IMR-90 (cell line): ENCODE results near the gene FN3KRP. TPM values are rescaled to one million over a fixed set of nuclear protein-coding genes. Genes with fewer than 3 reads are reported as not detected.

Source experiments
- ATAC-seq: fragments of 200-7000 bp; cut with Tn5 transposase; 2 replicates; pipeline ENCODE4 v1.9.1; 2020; ENCODE audit warnings: low read depth, mild to moderate bottlenecking, moderate library complexity
- BruUV-seq: library from RNA; stranded (reverse); fragments of 400-500 nt; replicated peaks from 2 replicates; lab custom pipeline; 2021; lab: Mats Ljungman, UMichigan
- CTCF ChIA-PET: fragments of 300-600 bp; formaldehyde crosslinking; extraction: SDS; loops from one replicate; lab custom pipeline; 2021; ENCODE audit warnings: antibody characterized with exemption; lab: Yijun Ruan, JAX
- POLR2A ChIA-PET: fragments of 300-600 bp; sonication (Branson Sonifier 250); formaldehyde crosslinking; loops from one replicate; lab custom pipeline; 2022; ENCODE audit warnings: antibody characterized with exemption; ENCODE audit not compliant: unreplicated experiment; lab: Charles Lee
- DNase-seq: peaks from one replicate; pipeline ENCODE4 v3.0.0; 2013
- H2AFZ ChIP-seq: replicated peaks from 2 replicates; pipeline ENCODE3; 2013; ENCODE audit warnings: low read length, mild to moderate bottlenecking; ENCODE audit not compliant: poor library complexity
- H2AK5ac ChIP-seq: 2 replicates; pipeline ENCODE4 v1.6.1; 2013; ENCODE audit warnings: low read depth, low read length, inconsistent platforms
- H2AK9ac ChIP-seq: replicated peaks from 2 replicates; pipeline ENCODE3; 2013; ENCODE audit warnings: mild to moderate bottlenecking, low read depth, low read length, moderate library complexity; ENCODE audit not compliant: poor library complexity
- H2BK120ac ChIP-seq: 2 replicates; pipeline ENCODE4 v1.6.1; 2013; ENCODE audit warnings: low read depth, low read length, inconsistent platforms
- H2BK15ac ChIP-seq: 3 replicates; pipeline ENCODE4 v1.6.1; 2013; ENCODE audit warnings: low read depth, low read length, inconsistent platforms
- H2BK20ac ChIP-seq: 2 replicates; pipeline ENCODE4 v1.6.1; 2013; ENCODE audit warnings: low read depth, mild to moderate bottlenecking, inconsistent platforms, low read length, moderate library complexity
- H2BK5ac ChIP-seq: 2 replicates; pipeline ENCODE4 v1.6.1; 2013; ENCODE audit warnings: mild to moderate bottlenecking, low read depth, low read length, inconsistent platforms; ENCODE audit not compliant: poor library complexity, severe bottlenecking
- H3K14ac ChIP-seq: replicated peaks from 2 replicates; pipeline ENCODE4 v1.6.1; 2013; ENCODE audit warnings: low read depth, low read length, inconsistent platforms
- H3K18ac ChIP-seq: 2 replicates; pipeline ENCODE4 v1.6.1; 2013; ENCODE audit warnings: low read depth, low read length, control low read depth
- H3K23ac ChIP-seq: 2 replicates; pipeline ENCODE4 v1.6.1; 2013; ENCODE audit warnings: low read depth, low read length, inconsistent platforms
- H3K27ac ChIP-seq: 2 replicates; pipeline ENCODE4 v1.5.1; 2013; ENCODE audit warnings: mild to moderate bottlenecking, control low read depth, low read length; ENCODE audit not compliant: insufficient read depth
- H3K27me3 ChIP-seq: 2 replicates; pipeline ENCODE4 v1.6.1; 2013; ENCODE audit warnings: low read length; ENCODE audit not compliant: control insufficient read depth, insufficient read depth
- H3K36me3 ChIP-seq: 2 replicates; pipeline ENCODE4 v1.6.1; 2013; ENCODE audit warnings: low read length, mixed read lengths; ENCODE audit not compliant: control insufficient read depth, insufficient read depth
- H3K4ac ChIP-seq: 2 replicates; pipeline ENCODE4 v1.6.1; 2013; ENCODE audit warnings: low read depth, low read length, inconsistent platforms
- H3K4me1 ChIP-seq: 2 replicates; pipeline ENCODE4 v1.6.1; 2013; ENCODE audit warnings: low read length, mixed read lengths; ENCODE audit not compliant: control insufficient read depth, insufficient read depth
- H3K4me2 ChIP-seq: 2 replicates; pipeline ENCODE4 v1.6.1; 2013; ENCODE audit warnings: low read depth, mild to moderate bottlenecking, control low read depth, low read length, moderate library complexity
- H3K4me3 ChIP-seq: 2 replicates; pipeline ENCODE4 v1.5.1; 2013; ENCODE audit warnings: low read depth, mild to moderate bottlenecking, control low read depth, low read length, moderate library complexity; ENCODE audit not compliant: insufficient read depth
- H3K56ac ChIP-seq: 2 replicates; pipeline ENCODE4 v1.6.1; 2013; ENCODE audit warnings: low read length, inconsistent platforms; ENCODE audit not compliant: insufficient read depth; ENCODE audit errors: extremely low read depth
- H3K79me1 ChIP-seq, 2 experiments: 2 replicates each; pipeline ENCODE4 v1.6.1; 2013; ENCODE audit warnings: low read length in 2 of 2, inconsistent platforms in 1 of 2, low read depth in 1 of 2
- H3K9ac ChIP-seq: 2 replicates; pipeline ENCODE4 v1.6.1; 2013; ENCODE audit warnings: low read depth, low read length, control low read depth
- H3K9me1 ChIP-seq: 2 replicates; pipeline ENCODE4 v1.6.1; 2013; ENCODE audit warnings: low read length, inconsistent platforms; ENCODE audit not compliant: insufficient read depth
- H3K9me3 ChIP-seq: 2 replicates; pipeline ENCODE4 v1.6.1; 2013; ENCODE audit warnings: low read length; ENCODE audit not compliant: control insufficient read depth, insufficient read depth
- H4K20me1 ChIP-seq: 2 replicates; pipeline ENCODE4 v1.6.1; 2013; ENCODE audit warnings: low read length, inconsistent platforms; ENCODE audit not compliant: insufficient read depth
- H4K5ac ChIP-seq: 2 replicates; pipeline ENCODE4 v1.6.1; 2013; ENCODE audit warnings: mild to moderate bottlenecking, low read depth, low read length, control low read depth
- H4K8ac ChIP-seq, 2 experiments: 2 replicates each; pipeline ENCODE4 v1.6.1; 2013; ENCODE audit warnings: low read depth in 2 of 2, low read length in 2 of 2, control low read depth in 1 of 2, inconsistent platforms in 1 of 2
- H4K91ac ChIP-seq: 2 replicates; pipeline ENCODE4 v1.6.1; 2013; ENCODE audit warnings: low read depth, low read length, inconsistent platforms; ENCODE audit not compliant: insufficient read depth
- CEBPB ChIP-seq: IDR thresholded peaks from 2 replicates; pipeline ENCODE4 v1.6.1; 2012; ENCODE audit warnings: low read depth, low read length, improper control_type of control experiment
- NFE2L2 ChIP-seq: fragments of 150-350 bp; IDR thresholded peaks from 2 replicates; pipeline ENCODE4 v1.6.1; 2016; ENCODE audit warnings: low read depth, mild to moderate bottlenecking, low read length
- POLR2A ChIP-seq: IDR thresholded peaks from 2 replicates; pipeline ENCODE4 v1.6.1; 2012; ENCODE audit warnings: mild to moderate bottlenecking, low read depth, low read length
- RAD21 ChIP-seq: IDR thresholded peaks from 2 replicates; pipeline ENCODE4 v1.6.1; 2012; ENCODE audit warnings: low read length, improper control_type of control experiment
- RCOR1 ChIP-seq: IDR thresholded peaks from 2 replicates; pipeline ENCODE4 v1.6.1; 2012; ENCODE audit warnings: mild to moderate bottlenecking, low read length, improper control_type of control experiment; ENCODE audit not compliant: insufficient replicate concordance
- RFX5 ChIP-seq: IDR thresholded peaks from 2 replicates; pipeline ENCODE4 v1.8.0; 2012; ENCODE audit warnings: low read depth, mild to moderate bottlenecking, low read length, moderate library complexity
- SMC3 ChIP-seq: fragments of 150-350 bp; IDR thresholded peaks from 2 replicates; pipeline ENCODE4 v1.6.1; 2016; ENCODE audit warnings: low read depth, mild to moderate bottlenecking, antibody characterized with exemption, low read length, moderate library complexity
- WGBS, 2 experiments: methylation state at CpG; one replicate each; pipeline versions ENCODE4 v1.1.5 to v1.1.7; 2013; ENCODE audit warnings: missing lambda C conversion rate in 2 of 2; ENCODE audit not compliant: insufficient read length in 1 of 2; ENCODE audit errors: extremely low coverage in 2 of 2; 5-methylcytosine and 5-hydroxymethylcytosine counted together
- dilution Hi-C: fragments of 300-500 bp; cut with HindIII; formaldehyde crosslinking; loops from one replicate; pipeline ENCODE4 v1.14.3; 2018; ENCODE audit warnings: low sequenced_read_pairs; ENCODE audit not compliant: unreplicated experiment
- in situ Hi-C: fragments of 300-500 bp; cut with MboI; formaldehyde crosslinking; loops from 3 replicates; pipeline ENCODE4 v1.14.3; 2019; ENCODE audit warnings: low sequenced_read_pairs, inconsistent platforms, mixed read lengths
- intact Hi-C: fragments of 100-400 bp; cut with micrococcal nuclease; formaldehyde crosslinking; loops from 2 replicates; pipeline ENCODE4 v1.10.0; 2022
- polyA plus RNA-seq, 3 experiments: library from polyadenylated mRNA; depleted of rRNA; stranded (reverse); fragments of >200 nt; gene quantifications; 2 replicates each; pipeline ENCODE4 v1.2.3, GENCODE V29; 2012; ENCODE audit warnings: low replicate concordance in 1 of 3
- total RNA-seq: library from RNA; depleted of rRNA; stranded (reverse); fragments of >200 nt; gene quantifications from 2 replicates; pipeline ENCODE4 v1.2.3, GENCODE V29; 2012
- TF ChIP-seq, protein P1 (sequence below): conservative IDR thresholded peaks from 2 replicates; pipeline ENCODE4 v1.5.1; 2012; ENCODE audit warnings: mild to moderate bottlenecking, low read depth, low read length, improper control_type of control experiment

The FN3KRP gene
- total and polyA plus RNA-seq, 2 of the 4 experiments (the other 2 are of a cell fraction), result 18.6 to 20.3 TPM

DNA sequence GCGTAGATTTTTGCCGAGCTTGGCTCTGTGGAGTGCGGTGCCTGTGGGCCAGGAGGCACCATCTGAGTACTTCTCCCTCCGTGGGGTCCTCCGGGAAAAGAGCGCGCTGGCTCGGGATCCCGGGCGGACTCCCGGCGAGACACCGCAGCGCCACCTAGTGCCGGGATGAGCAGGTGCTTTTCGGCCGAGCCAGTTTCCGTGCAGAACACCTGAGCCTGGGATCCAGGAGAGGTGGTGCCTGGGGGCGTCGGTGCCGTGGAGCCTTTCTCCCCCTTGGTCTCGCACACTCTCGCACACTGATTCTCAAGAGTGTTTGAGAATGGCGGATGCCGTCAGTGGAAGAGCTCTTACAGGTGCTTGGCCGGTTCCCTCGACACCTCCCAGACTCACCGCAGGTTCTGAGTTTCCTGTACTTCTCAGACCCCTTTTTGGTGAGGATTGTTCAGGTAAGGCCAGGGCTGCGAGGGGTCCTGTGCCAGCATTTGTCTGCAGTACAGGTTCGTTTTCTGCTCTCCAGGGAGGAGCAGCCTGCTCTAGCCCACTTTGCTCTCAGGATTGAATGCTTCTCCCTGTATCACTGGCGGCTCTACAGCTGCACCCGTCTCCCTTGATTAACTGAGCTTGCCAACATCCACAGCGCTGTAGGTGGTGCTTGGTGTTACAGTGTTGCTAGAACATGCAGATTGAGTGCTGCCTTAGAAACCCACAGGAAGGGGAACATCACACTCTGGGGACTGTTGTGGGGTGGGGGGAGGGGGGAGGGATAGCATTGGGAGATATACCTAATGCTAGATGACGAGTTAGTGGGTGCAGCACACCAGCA is 58.7 kb downstream of the FN3KRP start:
- no peak overlapping the region for H2BK5ac ChIP-seq
- H3K4ac ChIP-seq, result no peak overlapping the region
- H3K36me3 ChIP-seq, result peaks cover 10% of the 10 kb centered on the region
- dilution Hi-C loops (no loop called here), in situ Hi-C loops (loop anchor here (10.0 kb wide), 1 partner anchor 420 kb away; the partner anchor contains the start of gene TEX19), intact Hi-C loops (no loop called here)
- WGBS, 2 experiments, result 35% methylated on average over 21 of the region's 34 CpGs; no CpG with 5 or more reads in 1 of the 2 experiments
- H3K4me3 ChIP-seq, result no peak overlapping the region
- H3K14ac ChIP-seq, result no peak overlapping the region
- ATAC-seq (peak; percentile 49), DNase-seq (no peak)
- no peak overlapping the region for H3K56ac ChIP-seq
- peak overlapping the region; percentile 67 for H2AK9ac ChIP-seq
- peaks cover 3% of the 10 kb centered on the region for H3K9me1 ChIP-seq
- no peak overlapping the region for H2AK5ac ChIP-seq
- TF ChIP-seq SMC3 (0 out of 2 replicates have a peak, but pooled peaks have one; percentile 19), NFE2L2 (no peak), POLR2A (no peak), CEBPB (no peak), RAD21 (peak; percentile 43), RFX5 (no peak), RCOR1 (no peak)
- TF ChIP-seq, protein P1, sequence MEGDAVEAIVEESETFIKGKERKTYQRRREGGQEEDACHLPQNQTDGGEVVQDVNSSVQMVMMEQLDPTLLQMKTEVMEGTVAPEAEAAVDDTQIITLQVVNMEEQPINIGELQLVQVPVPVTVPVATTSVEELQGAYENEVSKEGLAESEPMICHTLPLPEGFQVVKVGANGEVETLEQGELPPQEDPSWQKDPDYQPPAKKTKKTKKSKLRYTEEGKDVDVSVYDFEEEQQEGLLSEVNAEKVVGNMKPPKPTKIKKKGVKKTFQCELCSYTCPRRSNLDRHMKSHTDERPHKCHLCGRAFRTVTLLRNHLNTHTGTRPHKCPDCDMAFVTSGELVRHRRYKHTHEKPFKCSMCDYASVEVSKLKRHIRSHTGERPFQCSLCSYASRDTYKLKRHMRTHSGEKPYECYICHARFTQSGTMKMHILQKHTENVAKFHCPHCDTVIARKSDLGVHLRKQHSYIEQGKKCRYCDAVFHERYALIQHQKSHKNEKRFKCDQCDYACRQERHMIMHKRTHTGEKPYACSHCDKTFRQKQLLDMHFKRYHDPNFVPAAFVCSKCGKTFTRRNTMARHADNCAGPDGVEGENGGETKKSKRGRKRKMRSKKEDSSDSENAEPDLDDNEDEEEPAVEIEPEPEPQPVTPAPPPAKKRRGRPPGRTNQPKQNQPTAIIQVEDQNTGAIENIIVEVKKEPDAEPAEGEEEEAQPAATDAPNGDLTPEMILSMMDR, result peak; percentile 59
- peak overlapping the region; percentile 78 for H2AFZ ChIP-seq
- H3K27ac ChIP-seq, result no peak overlapping the region
- peaks cover 5% of the 10 kb centered on the region for H3K4me1 ChIP-seq
- no peak overlapping the region for H3K23ac ChIP-seq
- H3K9me3 ChIP-seq, result no peaks in the 10 kb centered on the region
- peaks cover 19% of the 10 kb centered on the region for H4K20me1 ChIP-seq
- no peak overlapping the region for H2BK120ac ChIP-seq
- H2BK15ac ChIP-seq, result no peak overlapping the region
- H2BK20ac ChIP-seq, result no peak overlapping the region
- H4K8ac ChIP-seq, result no peak overlapping the region
- H3K27me3 ChIP-seq, result no peaks in the 10 kb centered on the region
- H3K4me2 ChIP-seq, result no peak overlapping the region
- H4K91ac ChIP-seq, result no peak overlapping the region
- H4K5ac ChIP-seq, result no peak overlapping the region
- ChIA-PET CTCF (no interaction called here), POLR2A (no interaction called here)
- no TSS peak for BruUV-seq
- no peak overlapping the region for H3K9ac ChIP-seq
- H3K79me1 ChIP-seq, result peaks cover 3 to 39% of the 10 kb centered on the region in 2 experiments; a peak in 3 of 4 replicates
- no peak overlapping the region for H3K18ac ChIP-seq
